ENCODE data around the gene NAT16. TPM values are rescaled to one million over a fixed set of nuclear protein-coding genes. Genes with fewer than 3 reads are reported as not detected.
A peak's percentile ranks its signal among the peaks of the same experiment; 100 is the strongest.

Gene NAT16
- total and polyA plus RNA-seq, 9 of the 15 experiments (the other 6 are each of a cell fraction or from before 2014, with no cell fraction given) = 0.04 TPM; not detected in 8

DNA sequence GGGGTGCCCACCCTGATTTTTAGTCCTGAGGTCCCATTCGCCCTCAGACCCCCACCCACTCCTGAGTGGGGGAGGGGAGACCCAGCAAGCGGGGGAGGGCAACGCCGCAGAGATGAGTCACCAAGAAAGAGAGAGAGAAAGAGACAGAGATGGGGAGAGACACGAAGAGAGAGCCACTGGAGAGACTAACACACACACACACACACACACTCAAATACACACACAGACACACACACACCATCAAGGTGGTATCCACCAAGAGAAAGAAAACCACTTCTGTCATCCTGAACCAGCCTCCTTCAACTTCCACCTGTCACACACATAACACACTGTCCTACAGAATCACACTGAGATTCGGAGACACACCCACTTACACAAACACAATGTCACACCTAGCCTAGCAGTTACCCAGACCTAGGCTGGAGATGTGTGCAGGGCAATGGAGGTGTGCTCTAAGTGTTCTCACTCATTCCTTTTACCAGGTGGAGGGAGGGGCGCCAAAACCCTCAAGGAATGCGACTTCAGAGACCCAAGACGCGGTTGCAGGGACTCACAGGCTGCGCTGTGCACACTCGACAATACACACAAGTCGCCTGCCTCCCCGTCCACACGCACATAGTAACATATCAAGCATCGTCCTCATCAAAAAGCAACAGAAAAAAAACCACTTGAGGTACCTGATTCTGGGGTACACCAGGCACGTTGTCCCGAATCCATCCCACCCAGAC is 10.8 kb downstream of the NAT16 start (continued):
- TF ChIP-seq PRPF4 (IDR thresholded peaks at IDR 0.05; ENCODE audit: insufficient read depth, low read depth, low read length, poor library complexity, severe bottlenecking) = no peak
- TF ChIP-seq NKRF (IDR thresholded peaks at IDR 0.05; ENCODE audit: borderline replicate concordance) = peak; percentile 43; the same call in 1 of the 2 replicates
- TF ChIP-seq ZBTB1 (CRISPR knock-in tag; IDR thresholded peaks at IDR 0.05; ENCODE audit: borderline replicate concordance, low read depth) = no peak
- no peak for TF ChIP-seq MCM2 (IDR thresholded peaks at IDR 0.05; ENCODE audit: low read depth)
- TF ChIP-seq, protein P1, sequence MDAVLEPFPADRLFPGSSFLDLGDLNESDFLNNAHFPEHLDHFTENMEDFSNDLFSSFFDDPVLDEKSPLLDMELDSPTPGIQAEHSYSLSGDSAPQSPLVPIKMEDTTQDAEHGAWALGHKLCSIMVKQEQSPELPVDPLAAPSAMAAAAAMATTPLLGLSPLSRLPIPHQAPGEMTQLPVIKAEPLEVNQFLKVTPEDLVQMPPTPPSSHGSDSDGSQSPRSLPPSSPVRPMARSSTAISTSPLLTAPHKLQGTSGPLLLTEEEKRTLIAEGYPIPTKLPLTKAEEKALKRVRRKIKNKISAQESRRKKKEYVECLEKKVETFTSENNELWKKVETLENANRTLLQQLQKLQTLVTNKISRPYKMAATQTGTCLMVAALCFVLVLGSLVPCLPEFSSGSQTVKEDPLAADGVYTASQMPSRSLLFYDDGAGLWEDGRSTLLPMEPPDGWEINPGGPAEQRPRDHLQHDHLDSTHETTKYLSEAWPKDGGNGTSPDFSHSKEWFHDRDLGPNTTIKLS (IDR thresholded peaks at IDR 0.05; ENCODE audit: borderline replicate concordance, low read depth) = no peak
- TF ChIP-seq CBFA2T2 (conservative IDR thresholded peaks at IDR 0.05) = peak; percentile 26; the same call in 1 of the 2 replicates
- no peak for TF ChIP-seq FOXK2 (conservative IDR thresholded peaks at IDR 0.05 in 1 of 2, IDR thresholded peaks at IDR 0.05 in 1 of 2; ENCODE audit: low read depth in 2 of 2)
- TF ChIP-seq SMARCC2 (IDR thresholded peaks at IDR 0.05; ENCODE audit: low read depth) = no peak
- TF ChIP-seq ASH1L (IDR thresholded peaks at IDR 0.05; ENCODE audit: borderline replicate concordance, low read depth, partially characterized antibody) = no peak
- no peak for TF ChIP-seq PURB (CRISPR knock-in tag; IDR thresholded peaks at IDR 0.05; ENCODE audit: low read depth)
- TF ChIP-seq CEBPZ (IDR thresholded peaks at IDR 0.05; ENCODE audit: borderline replicate concordance, low read depth, low read length) = no peak
- TF ChIP-seq ZNF780A (CRISPR knock-in tag; IDR thresholded peaks at IDR 0.05) = no peak
- no peak for TF ChIP-seq NFYB (IDR thresholded peaks at IDR 0.05; ENCODE audit: extremely low read depth, insufficient read length)
- peak; percentile 65 for TF ChIP-seq ZBTB7A (IDR thresholded peaks at IDR 0.05; ENCODE audit: borderline replicate concordance, control insufficient read depth, low read depth, low read length)
- TF ChIP-seq, protein P2, sequence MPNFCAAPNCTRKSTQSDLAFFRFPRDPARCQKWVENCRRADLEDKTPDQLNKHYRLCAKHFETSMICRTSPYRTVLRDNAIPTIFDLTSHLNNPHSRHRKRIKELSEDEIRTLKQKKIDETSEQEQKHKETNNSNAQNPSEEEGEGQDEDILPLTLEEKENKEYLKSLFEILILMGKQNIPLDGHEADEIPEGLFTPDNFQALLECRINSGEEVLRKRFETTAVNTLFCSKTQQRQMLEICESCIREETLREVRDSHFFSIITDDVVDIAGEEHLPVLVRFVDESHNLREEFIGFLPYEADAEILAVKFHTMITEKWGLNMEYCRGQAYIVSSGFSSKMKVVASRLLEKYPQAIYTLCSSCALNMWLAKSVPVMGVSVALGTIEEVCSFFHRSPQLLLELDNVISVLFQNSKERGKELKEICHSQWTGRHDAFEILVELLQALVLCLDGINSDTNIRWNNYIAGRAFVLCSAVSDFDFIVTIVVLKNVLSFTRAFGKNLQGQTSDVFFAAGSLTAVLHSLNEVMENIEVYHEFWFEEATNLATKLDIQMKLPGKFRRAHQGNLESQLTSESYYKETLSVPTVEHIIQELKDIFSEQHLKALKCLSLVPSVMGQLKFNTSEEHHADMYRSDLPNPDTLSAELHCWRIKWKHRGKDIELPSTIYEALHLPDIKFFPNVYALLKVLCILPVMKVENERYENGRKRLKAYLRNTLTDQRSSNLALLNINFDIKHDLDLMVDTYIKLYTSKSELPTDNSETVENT (CRISPR knock-in tag; IDR thresholded peaks at IDR 0.05) = no peak
- TF ChIP-seq NUFIP1 (IDR thresholded peaks at IDR 0.05; ENCODE audit: partially characterized antibody) = no peak
- no peak for TF ChIP-seq TAF1 (IDR thresholded peaks at IDR 0.05; ENCODE audit: control insufficient read depth, extremely low read depth, insufficient read depth, low read length, severe bottlenecking)
- TF ChIP-seq MCM7 (IDR thresholded peaks at IDR 0.05) = no peak
